Thoracic aorta (tissue), 2 donors: ENCODE data around the gene EIF2AK3. TPM values are rescaled to one million over a fixed set of nuclear protein-coding genes. Genes with fewer than 3 reads are reported as not detected.

Source experiments
- ATAC-seq: fragments of 150-250 bp; one replicate; pipeline ENCODE4 v1.8.0; 2017; ENCODE audit warnings: low read depth; ENCODE audit not compliant: insufficient number of reproducible peaks, low FRiP score
- DNase-seq: peaks from one replicate; pipeline ENCODE4 v3.0.0-alpha.2; 2020; ENCODE audit warnings: low spot score
- H3K27ac ChIP-seq, 2 donors: fragments of 200-600 bp; sonication (generic); 1 replicate in 1 of 2; 2 replicates in 1 of 2; pipeline ENCODE4 v1.5.1; 2016; ENCODE audit warnings: mild to moderate bottlenecking in 2 of 2, moderate library complexity in 2 of 2
- H3K27me3 ChIP-seq: fragments of 200-600 bp; sonication (generic); replicated peaks from 2 replicates; pipeline ENCODE4 v1.6.0; 2016; ENCODE audit warnings: mild to moderate bottlenecking; ENCODE audit not compliant: insufficient read depth
- H3K36me3 ChIP-seq: fragments of 200-600 bp; sonication (generic); one replicate; pipeline ENCODE4 v1.5.1; 2016
- H3K4me1 ChIP-seq, 2 donors: fragments of 200-600 bp; sonication (generic); 1 replicate in 1 of 2; 2 replicates in 1 of 2; pipeline versions ENCODE4 v1.5.1 to v1.6.0; 2016; ENCODE audit warnings: low read depth in 2 of 2, mild to moderate bottlenecking in 1 of 2; ENCODE audit not compliant: control insufficient read depth in 1 of 2
- H3K4me3 ChIP-seq: fragments of 200-600 bp; sonication (generic); 2 replicates; pipeline ENCODE4 v1.5.1; 2016; ENCODE audit warnings: mild to moderate bottlenecking
- H3K9me3 ChIP-seq: fragments of 200-600 bp; sonication (generic); 2 replicates; pipeline ENCODE4 v1.5.1; 2016
- CTCF ChIP-seq: fragments of 200-600 bp; sonication (generic); IDR thresholded peaks from one replicate; pipeline ENCODE4 v1.5.1; 2019; ENCODE audit warnings: antibody characterized with exemption
- total RNA-seq, 2 donors: library from RNA; depleted of rRNA; stranded (reverse); fragments of >200 nt; gene quantifications; one replicate each; pipeline versions ENCODE4 v1.1.0 to v1.2.3, GENCODE V29; 2016

Gene EIF2AK3
- total RNA-seq, 2 donors from 2014 or later = 23.8 to 33.6 TPM

GRCh38 chr2:88620015-88620414 lies 7.2 kb downstream of the EIF2AK3 start:
- Histone ChIP-seq H3K27ac (no peak overlapping the region), H3K9me3 (no peaks in the 10 kb centered on the region), H3K36me3 (no peaks in the 10 kb centered on the region), H3K4me3 (no peak overlapping the region), H3K4me1 (peaks cover 7 to 21% of the 10 kb centered on the region in 2 donors), H3K27me3 (no peaks in the 10 kb centered on the region)
- DNase-seq (no peak), ATAC-seq (no peak)
- no peak for TF ChIP-seq CTCF

- H3K36me3 ChIP-seq = no peaks in the 10 kb centered on the region
- no peaks in the 10 kb centered on the region for H3K27me3 ChIP-seq
- no peak for TF ChIP-seq CTCF
- ATAC-seq = no peak
- no peak for DNase-seq
- H3K9me3 ChIP-seq = no peaks in the 10 kb centered on the region
- H3K4me1 ChIP-seq = no peaks in the 10 kb centered on the region
- H3K27ac ChIP-seq = no peak overlapping the region
- H3K4me3 ChIP-seq = no peak overlapping the region
These were observed 11.4 kb downstream of the EIF2AK3 start for GRCh38 chr2:88615822-88616221.

- Histone ChIP-seq H3K27ac (no peak overlapping the region), H3K4me1 (no peaks in the 10 kb centered on the region), H3K36me3 (no peaks in the 10 kb centered on the region), H3K4me3 (no peak overlapping the region), H3K27me3 (no peaks in the 10 kb centered on the region), H3K9me3 (no peaks in the 10 kb centered on the region)
- TF ChIP-seq CTCF = no peak
- DNase-seq (no peak), ATAC-seq (no peak)
These were observed 12.6 kb downstream of the EIF2AK3 start for GRCh38 chr2:88614497-88615157.

GRCh38 chr2:88613921-88614320 lies 13.3 kb downstream of the EIF2AK3 start:
- Histone ChIP-seq H3K36me3 (no peaks in the 10 kb centered on the region), H3K27me3 (no peaks in the 10 kb centered on the region), H3K4me1 (no peaks in the 10 kb centered on the region), H3K4me3 (no peak overlapping the region), H3K27ac (no peak overlapping the region), H3K9me3 (no peaks in the 10 kb centered on the region)
- ATAC-seq = no peak
- no peak for DNase-seq
- no peak for TF ChIP-seq CTCF

- H3K9me3 ChIP-seq = no peaks in the 10 kb centered on the region
- no peak for TF ChIP-seq CTCF
- peaks cover 5% of the 10 kb centered on the region in 2 donors for H3K4me1 ChIP-seq
- H3K27ac ChIP-seq = no peak overlapping the region
- DNase-seq (no peak), ATAC-seq (no peak)
- H3K4me3 ChIP-seq = no peak overlapping the region
- no peaks in the 10 kb centered on the region for H3K36me3 ChIP-seq
- H3K27me3 ChIP-seq = no peaks in the 10 kb centered on the region
These were observed 19.1 kb downstream of the EIF2AK3 start for GRCh38 chr2:88608184-88608583.
